CD4-positive, alpha-beta T cell treated with Interleukin-1 beta for 1 hour (primary cell): ENCODE results near the gene SYT1.

Experiments used
- DNase-seq, 2 donors: peaks; one replicate each; pipeline ENCODE4 v3.0.0-alpha.2; 2020 to 2022

SYT1 gene

DNA sequence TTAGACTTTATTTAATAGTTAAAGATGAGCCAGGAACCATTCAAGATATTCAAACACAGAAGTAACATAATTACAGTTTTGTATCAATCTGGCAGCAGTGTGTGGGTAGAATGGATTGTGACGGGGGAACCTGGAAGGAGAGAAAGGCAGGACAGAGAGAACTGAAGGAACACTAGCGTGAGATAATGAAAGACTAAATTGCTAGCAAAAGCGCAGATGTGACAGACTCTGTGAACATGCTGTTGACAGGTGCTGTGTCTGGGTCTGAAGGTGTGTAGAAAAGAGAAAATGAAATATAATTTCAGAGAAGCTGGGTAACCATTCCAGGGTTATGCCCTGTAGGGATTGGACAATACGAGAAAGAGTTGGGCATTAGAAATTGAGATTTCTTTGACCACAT is 372.3 kb downstream of the SYT1 start:
- DNase-seq, result no peak

DNA sequence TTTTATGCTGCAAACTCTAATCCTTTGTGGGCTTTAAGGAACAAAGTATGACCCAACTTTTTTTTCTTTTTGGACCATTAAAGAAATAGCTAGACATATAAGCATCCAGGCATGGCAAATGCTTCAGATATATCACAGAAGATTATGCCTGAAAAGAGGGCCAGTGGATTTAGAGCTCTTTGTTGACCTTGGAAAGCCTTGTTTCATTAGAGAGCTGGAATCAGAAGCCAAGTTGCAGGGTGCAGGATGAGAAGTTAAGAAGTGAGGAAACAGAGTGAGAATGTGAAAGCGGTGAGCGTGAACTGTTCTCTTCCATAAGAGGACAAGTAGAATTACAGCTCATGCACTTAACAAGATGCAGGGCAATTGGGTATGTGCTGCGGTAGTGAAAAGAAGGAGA is 373.7 kb downstream of the SYT1 start:
- DNase-seq, result no peak

DNA sequence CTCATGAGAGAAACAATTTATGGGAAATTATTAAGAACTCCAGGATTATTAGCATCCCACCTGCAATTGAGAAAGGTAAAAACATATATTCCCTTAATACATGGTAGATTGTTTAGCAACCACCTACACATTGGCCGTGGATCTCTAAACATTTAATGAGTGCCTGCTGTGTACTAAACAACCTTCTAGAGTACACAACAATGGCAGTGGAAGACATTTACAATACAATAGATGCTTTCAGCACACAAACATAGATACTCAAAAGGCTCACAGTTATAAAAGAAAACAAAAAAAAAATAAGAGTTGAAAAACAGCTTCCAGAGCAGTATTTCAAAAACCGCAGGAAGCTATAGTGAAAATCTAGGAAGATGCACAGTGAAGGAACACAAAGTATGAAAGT is 382.9 kb downstream of the SYT1 start:
- DNase-seq, result no peak

DNA sequence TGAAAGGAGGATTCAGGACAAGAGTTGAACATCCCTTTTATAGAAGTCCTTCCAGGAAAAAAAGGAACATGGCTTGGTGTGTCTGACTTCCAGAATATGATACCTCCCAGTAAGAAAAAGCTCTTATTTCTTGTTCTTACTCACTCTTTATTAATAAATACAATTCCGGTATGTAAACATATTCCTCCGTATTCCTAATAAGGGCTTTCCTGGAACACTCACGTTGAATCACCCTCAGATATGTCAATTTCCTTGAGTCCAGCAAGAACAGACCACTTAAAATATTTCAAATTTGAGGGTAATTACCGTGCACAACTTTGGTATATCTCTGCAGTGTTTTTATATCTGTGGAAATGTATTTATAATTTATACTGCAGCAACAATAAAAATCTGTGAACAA is 385.6 kb downstream of the SYT1 start:
- no peak for DNase-seq

DNA sequence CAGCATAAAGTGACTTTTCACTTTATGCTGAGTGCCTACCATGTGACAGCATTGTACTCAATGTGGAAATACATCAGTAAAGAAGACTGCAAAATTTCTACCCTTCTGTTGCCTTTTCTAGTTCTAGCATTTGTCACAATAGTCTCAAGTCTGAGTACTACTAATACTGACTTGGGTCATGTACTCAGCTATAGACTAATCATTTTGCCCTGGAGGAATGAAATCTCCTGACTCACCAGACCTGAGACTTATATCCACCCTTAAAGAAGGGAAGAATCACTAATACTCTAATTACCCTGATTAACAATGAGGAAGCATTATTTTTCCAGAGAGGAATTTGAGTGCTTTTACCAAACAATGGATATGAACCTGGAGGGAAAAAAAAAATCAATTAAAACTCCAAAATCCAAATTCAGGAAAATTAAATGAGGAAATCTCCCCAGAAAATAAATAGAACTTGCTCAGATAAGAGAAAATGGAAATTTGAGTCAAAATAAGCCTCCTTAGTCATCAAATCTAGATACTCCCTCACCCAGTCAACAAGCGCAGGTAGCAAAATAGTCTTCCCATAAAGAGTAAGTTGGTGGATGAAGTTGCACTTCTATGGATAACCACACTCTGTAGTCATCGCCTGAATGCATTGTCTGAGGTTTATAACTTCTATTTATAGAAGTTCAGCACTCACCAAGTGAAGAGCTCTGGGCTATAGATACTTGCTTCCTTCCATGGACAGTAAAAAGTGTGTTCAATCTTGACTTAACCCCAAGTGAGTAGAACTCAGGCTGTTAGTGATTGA is 386.6 kb downstream of the SYT1 start:
- DNase-seq, result no peak

DNA sequence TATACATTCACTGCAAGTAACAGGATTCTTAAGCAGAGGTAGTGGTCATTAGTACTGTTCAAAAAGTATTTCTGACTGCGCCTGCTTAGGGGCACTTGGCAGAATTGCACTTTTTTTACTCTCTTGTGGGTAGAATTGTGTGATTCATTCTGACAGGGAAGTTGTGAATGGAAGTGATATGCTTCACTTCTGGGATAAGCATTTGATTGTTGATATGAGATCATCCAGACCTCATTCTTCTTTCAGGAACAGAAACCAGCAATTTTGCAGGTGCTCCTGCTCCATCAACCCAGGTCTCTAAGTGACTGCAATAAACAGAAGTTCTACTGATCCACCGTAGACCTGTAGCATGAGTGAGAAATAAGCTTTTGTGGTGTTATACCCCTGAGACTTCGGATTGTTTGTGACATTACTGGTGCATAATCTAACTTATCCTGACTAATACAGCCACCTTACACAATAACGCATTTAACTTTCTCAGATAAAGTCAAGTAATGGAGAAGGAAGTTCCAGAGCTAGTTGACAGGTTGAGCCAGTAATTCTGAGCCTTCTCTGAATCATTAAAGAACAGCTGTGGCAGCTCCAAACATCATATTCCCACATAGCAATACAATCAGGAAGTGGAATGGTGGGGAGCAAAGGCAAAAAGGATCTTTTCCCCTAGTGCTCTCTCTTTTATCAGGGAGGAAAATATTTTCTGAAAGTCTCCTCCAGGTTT is 387.9 kb downstream of the SYT1 start:
- DNase-seq, result no peak

DNA sequence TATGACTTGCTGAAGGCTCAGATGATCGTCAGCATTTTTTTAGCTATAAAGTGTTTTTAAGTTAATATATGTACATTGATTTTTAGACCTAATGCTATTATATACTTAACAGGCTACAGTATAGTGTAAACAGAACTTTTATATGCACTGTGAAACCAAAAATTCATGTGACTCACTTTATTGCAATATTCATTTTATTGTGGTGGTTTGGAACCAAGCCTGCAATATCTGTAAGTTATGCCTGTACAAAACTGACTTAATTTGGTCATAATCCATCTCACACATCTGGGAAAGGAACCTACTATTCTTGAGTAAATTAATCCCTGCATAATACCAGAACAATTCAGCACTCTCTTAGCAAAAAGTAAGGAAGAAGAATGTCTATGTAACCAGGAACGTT is 390.7 kb downstream of the SYT1 start:
- DNase-seq, result no peak

DNA sequence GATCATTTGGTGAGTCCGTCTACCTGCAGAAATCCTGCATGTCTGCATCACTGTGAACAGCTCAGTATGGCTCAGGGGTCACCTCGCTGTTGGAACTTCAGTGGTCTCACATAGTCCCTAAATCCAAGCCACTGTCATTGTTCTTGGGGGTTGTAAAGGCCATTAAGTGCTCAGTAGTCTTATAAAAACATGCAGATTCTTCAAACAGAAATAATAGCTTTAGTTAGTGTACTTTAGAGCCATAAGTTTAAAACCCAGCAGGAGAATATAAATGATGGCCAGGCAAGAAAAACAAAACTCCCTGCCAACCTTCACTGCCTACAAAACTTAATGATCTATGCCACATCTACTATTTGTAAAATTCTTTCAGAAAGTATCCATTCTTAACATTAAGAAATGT is 396.3 kb downstream of the SYT1 start:
- no peak for DNase-seq

DNA sequence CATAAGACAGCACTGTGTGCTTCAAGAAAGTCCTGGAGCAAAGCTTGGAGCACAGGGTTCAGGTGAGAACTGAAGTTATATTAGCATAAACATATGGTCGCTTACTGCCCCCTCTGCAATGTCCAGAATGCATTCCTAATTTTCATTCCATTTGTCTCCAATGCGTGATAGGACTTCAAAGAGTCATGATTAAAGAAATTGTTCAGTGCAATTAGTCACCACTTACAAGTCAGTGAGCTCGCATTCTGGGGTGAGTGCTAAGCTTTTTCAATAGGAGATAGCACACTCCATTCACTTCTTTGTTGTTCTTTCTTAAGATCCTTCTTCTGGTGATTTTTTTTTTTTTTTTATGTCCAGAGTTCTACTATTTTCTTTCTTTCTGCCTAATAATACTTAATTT is 398.4 kb downstream of the SYT1 start:
- no peak for DNase-seq

DNA sequence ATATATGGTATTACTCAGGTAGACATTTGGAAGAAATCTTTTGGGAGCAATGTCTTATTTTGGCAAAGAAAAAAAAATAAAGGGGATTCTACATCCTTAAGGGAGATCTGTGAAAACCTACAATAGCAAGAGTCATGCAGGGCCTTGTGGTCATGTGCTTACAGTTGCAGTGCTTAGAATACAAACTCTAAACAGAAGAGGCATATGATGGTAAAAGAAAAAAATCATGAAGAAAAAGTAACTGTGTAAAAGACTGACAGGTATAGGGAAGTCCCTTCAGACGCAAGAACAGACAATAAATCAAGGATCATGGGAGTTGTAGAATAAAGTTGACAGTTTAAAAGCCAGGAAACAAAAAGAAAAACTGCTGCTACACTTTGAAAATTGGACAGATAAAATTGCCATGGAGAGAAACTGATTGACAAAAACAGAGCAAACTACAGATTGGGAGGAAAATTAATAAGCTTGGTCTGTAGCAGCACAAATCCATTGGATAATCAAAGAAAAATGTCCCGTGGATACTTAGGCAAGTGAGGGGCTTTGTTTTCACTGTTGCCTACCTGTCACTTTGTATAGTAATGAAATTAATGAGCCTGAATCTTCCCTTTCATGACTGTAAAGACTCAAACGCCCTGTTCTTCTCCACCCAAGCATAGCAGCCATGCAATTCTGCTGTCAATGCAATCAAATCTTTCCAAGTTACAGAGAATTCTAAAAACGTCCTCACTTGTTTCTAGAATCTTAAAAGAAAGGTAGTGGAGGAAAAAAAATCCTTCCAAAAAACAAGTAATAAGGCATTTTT is 402.0 kb downstream of the SYT1 start:
- DNase-seq, result no peak

DNA sequence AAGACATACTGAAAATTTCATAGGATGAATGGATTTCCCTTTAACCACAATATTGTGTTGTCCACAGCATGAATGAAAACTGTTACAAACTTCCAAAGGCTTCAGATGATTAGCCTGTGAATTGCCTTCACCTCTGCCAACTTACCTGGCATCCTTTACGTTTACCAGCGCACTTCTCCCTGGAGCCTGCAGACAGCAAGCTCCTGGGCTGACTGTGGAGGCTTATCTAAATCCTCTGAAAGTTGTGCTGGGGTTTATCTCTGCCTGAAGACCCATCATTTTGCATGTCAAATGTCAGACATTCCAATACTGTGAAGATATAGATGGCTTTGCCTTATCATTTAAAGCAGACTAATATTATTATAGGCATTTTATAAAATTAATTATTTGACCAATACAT is 403.0 kb downstream of the SYT1 start:
- no peak for DNase-seq

DNA sequence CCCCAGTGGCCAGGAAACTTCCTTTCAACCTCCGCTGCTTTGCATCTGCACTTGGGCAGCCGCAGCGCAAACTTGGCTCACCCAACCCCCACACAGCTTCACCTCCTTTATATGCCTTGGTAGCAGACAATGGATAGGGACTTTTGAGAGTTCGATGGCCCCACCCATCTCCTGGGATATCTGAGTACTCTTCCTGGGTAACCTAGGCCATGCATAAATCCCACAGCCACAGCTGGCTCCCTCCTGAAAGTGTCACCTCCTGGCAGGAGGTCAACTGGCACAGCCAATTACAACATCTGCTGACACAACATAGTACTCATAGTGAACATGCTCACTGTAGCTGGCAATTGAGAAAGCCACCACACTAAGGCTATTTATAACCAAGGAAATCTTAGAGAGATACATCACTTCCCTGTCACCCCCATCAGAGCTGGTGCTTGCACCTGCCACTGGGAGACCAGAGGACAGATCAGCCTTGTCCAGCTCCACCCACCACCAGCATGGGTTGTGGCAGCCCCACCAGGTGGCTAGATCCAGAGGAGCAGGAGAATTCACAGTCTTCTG is 410.0 kb downstream of the SYT1 start:
- no peak for DNase-seq

DNA sequence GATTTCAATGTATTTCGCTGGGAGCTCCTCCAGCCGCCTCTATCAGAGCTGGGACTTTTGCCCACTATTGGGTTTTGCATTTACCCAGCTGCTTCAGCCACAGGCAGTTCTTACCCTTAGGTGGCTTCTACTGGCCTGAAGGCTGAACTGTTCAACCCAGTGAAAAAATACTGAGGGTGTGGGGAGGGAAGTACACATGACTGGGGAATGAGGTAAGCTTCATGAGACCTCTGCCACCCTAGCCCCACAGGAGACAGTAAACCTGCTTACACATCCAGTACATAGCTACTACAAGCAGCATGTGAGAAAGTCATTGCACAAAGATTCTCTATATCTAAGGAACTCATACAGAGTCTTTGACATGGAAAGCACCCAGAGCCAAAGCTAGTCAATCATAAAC is 411.1 kb downstream of the SYT1 start:
- DNase-seq, result no peak

DNA sequence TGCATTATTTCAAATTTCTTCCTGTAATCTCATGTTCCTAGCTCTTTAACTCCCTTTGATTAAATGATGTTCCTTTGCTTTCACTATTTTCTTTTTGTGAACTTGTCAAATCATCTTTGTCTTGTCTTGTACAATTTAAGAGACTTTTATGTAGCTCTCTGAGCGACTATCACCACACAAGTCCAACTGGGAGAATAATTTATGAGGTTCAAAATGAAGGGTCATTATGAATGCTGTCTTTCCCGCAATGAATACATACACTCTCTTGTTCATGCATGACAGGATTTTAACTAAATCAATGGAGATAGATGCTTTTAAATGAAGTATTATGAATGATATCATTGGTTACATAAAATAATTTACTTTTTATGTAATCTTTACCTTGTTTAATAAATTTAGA is 418.8 kb downstream of the SYT1 start:
- DNase-seq, result no peak

DNA sequence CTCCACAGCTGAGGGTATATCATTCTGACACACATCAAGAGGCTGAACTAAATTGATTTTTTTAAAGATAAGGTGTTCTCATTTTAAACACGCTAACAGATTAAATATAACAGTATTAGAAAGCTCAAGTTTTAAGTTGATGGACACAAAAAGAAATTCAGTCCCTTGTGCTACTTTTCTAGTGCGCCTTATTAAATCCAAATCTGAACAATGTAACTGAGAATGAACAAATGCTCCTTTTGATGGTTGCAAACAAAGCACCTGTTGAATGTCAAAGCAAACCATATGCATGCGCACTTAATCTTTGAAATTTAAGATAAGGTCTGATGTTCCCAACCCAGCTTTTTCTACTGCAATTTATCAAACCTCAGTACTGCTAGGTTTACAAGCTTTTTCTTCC is 424.3 kb downstream of the SYT1 start:
- DNase-seq, result no peak

DNA sequence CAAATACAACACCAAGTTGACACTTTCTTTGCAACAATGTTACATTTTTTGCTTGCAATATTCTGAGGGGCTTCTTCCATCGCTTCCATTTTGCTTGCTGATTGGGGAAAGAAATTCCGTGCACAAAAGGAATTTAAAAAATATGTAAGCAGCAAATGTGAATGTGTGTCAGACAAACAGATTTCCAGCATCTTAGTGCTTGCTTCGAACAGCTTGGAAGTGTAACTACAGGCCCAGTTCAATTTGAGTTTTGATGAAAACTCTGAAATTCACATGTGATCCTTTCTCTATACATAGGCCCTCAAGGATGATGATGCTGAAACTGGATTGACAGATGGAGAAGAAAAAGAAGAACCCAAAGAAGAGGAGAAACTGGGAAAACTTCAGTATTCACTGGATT is 427.1 kb downstream of the SYT1 start:
- DNase-seq, result no peak

DNA sequence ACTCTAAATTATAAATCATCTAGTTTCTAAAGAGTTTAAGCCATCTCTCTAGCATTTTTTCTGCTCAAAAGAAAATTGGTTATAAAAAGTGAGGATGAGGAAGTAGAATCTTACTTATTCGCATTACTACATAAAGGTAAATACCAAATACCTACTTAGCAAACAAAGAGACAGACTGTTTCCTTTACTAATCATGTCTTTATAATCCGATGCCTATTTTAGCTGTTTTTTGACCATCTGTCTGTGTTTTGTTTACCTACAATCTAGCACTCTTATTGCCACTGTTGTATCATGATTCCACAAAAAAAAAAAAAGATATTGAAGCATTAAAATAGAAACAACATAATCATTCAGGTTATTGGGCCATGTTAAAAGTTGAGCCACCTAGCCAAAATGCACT is 430.0 kb downstream of the SYT1 start:
- no peak for DNase-seq

DNA sequence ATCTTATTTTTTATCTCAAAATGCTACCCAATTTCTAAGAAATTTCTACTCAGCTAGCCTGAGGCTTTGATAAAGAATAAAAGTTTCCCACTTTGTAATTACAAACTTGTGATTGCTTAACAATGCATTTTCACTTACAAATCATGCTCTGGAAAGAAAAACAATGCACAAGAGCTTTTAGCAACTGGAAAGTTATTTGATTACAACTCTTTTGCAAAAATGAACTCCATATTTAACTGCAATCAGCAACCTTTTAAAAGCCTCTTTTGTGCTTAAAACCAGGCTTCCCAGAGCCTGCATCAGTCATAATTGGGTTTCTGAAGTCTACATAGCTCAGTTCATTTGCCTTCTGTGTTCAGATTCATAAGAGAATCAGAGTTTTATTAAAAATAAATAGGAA is 431.0 kb downstream of the SYT1 start:
- no peak for DNase-seq

DNA sequence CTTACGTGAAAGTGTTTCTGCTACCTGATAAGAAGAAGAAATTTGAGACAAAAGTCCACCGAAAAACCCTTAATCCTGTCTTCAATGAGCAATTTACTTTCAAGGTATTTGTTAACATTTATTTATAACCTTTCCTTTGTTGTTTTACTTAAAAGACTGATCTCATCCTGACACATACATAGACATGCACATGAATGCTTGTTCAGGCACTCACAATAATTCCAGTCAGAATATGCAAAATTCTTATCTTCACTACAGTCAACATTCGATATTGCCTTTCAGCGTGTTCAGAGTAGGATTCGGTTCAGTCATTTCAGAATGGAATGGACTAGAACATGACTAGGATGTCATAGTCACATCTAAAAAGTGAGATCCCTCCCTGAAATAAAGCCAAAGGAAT is 431.6 kb downstream of the SYT1 start:
- DNase-seq, result no peak

DNA sequence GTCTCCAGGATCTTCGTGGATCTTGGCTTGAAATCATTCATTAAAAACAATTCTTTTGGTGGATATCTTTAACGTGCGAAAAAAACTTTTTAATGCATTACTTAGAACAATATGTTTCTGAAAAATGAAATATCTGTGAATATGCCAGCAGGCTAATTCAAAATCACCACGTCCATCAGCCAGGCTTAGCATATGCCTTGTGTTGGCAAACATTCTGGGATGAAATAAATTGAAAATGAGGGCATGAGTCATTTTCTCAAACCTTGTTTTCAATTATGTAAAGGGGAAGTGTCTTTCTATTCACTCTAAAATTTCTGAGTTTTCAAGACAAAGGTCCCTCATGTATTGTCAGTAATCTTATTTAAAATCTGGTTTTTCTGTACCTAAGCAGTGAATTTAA is 432.3 kb downstream of the SYT1 start:
- no peak for DNase-seq

DNA sequence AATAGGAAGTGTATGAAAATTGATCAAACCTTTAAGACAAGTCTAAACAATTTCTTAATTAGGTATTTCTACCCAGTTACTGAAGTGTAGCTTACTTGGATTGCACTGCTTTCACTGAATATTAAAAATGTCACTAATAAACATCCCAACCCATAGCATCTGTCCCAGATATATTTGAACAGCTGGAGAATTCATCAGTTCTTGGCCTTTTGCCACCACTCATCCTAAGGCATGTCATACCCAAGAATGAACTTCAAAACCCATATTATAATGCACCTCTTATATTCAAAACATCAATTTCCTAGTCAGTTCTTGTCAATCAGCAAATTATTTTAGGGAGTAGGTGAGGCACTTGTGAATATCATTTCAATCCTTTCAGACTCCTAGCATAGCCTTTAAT is 433.9 kb downstream of the SYT1 start:
- DNase-seq, result no peak

DNA sequence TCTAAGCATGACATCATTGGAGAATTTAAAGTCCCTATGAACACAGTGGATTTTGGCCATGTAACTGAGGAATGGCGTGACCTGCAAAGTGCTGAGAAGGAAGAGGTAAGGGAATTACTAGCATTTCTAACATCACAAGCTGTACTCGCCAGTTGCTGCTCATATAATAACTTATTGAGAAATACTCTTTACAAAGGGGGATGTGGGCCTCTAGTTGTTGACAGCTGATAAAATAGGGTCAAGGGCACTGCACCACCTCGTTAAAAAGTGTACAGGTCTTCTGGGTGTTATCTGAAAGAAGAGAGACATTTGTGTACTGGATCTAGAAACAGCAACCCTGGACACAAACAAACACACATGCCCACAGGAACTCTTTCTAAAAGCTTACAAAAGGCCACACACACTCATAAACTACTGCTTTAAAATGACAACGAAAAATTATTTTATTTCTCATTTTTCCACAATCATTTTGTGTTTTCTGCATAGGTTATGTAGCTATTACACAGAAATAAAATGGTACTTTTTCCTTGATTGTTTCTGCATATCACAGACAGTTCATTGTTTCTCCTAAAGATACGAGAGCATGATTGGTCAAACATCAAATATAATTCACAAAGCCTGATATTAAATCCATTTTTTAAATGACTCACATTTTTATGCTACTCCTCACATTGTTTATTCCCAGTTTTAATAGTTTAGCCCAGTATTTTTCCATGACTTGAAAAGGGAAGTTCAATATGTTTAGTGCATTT is 435.0 kb downstream of the SYT1 start:
- no peak for DNase-seq

DNA sequence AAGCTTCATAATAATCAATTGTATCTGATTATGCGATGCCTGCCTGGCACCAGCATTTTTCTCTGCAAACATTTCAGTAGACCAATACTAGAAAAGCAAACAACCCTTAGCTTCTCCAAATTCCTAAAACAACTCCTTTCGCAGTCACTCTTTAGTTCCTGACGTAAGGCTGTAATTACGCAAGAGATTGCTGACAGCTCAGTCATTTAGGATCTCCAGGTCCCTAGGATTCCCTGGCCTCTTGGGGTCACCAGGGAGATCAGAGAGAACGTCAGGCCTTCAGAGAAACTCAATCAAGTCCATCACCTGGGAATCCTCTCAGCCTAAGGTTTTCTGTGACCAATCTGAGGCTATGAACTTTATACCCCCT is 435.6 kb downstream of the SYT1 start:
- DNase-seq, result no peak
